ENCODE results near the gene SNAI3. TPM values are rescaled to one million over a fixed set of nuclear protein-coding genes. Genes with fewer than 3 reads are reported as not detected.

SNAI3 gene
- total and polyA plus RNA-seq, 9 of the 15 experiments (the other 6 are each of a cell fraction or from before 2014, with no cell fraction given): 0.04 to 4.1 (median 0.80) TPM; not detected in 1

DNA sequence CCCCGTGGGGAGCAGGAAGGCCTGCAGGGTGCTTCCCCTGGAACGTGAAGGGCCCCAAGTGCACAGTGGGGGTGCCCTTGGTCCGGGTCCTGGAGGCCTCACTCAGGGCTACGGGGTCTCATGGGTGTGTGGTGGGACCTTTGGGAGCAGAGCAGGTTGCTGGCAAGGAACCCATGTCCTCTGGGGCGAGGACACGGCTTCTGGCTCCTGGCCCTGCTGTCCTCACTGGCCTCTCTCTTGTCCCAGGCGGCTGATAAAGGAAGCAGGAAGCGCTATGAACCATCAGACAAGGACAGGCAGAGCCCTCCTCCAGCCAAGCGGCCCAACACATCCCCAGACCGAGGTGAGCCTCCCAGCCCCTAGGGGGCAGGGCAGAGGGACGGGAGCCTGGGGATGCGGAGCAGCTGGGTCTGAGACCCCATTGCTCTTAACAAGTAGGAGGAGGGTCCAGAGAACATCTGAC lies 57.8 kb downstream of the SNAI3 start (continued):
- TF ChIP-seq MLLT1 (IDR thresholded peaks at IDR 0.05): peak in 1 of 2 experiments; percentile 67; a peak in 2 of 4 replicates
- TF ChIP-seq TFE3 (CRISPR knock-in tag; IDR thresholded peaks at IDR 0.05): no peak
- TF ChIP-seq ZSCAN32 (CRISPR knock-in tag; IDR thresholded peaks at IDR 0.05): no peak
- no peak for TF ChIP-seq LARP7 (IDR thresholded peaks at IDR 0.05)
- TF ChIP-seq L3MBTL2 (IDR thresholded peaks at IDR 0.05): peak; percentile 15; the same call in 1 of the 2 replicates
- TF ChIP-seq ILK (tag; IDR thresholded peaks at IDR 0.05; ENCODE audit: borderline replicate concordance, low read depth): no peak
- TF ChIP-seq ZBTB49 (CRISPR knock-in tag; IDR thresholded peaks at IDR 0.05; ENCODE audit: borderline replicate concordance): no peak
- TF ChIP-seq ZNF512 (tag; IDR thresholded peaks at IDR 0.05): no peak
- no peak for TF ChIP-seq PRPF4 (IDR thresholded peaks at IDR 0.05; ENCODE audit: insufficient read depth, low read depth, low read length, poor library complexity, severe bottlenecking)
- TF ChIP-seq NEUROD1 (IDR thresholded peaks at IDR 0.05; ENCODE audit: borderline replicate concordance, low read depth, low read length, partially characterized antibody): no peak
- TF ChIP-seq ZNF764 (CRISPR knock-in tag; IDR thresholded peaks at IDR 0.05; ENCODE audit: low read depth): no peak
- TF ChIP-seq RBM15 (IDR thresholded peaks at IDR 0.05; ENCODE audit: insufficient read depth, low read length): no peak
- TF ChIP-seq, protein P1, sequence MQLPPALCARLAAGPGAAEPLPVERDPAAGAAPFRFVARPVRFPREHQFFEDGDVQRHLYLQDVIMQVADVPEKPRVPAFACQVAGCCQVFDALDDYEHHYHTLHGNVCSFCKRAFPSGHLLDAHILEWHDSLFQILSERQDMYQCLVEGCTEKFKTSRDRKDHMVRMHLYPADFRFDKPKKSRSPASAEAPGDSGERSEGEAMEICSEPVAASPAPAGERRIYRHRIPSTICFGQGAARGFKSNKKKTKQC (CRISPR knock-in tag; IDR thresholded peaks at IDR 0.05): 0 out of 2 replicates have a peak, but pooled peaks have one; percentile 45
- peak; percentile 57 for TF ChIP-seq SP2 (IDR thresholded peaks at IDR 0.05; ENCODE audit: extremely low read depth, low read depth, low read length, poor library complexity, severe bottlenecking)
- TF ChIP-seq HDAC1 (IDR thresholded peaks at IDR 0.05): peak in 1 of 2 experiments; percentile 55; a peak in 2 of 4 replicates
- TF ChIP-seq MTA3 (IDR thresholded peaks at IDR 0.05; ENCODE audit: borderline replicate concordance): peak; percentile 80; the same call in 1 of the 2 replicates
- TF ChIP-seq ZKSCAN1 (IDR thresholded peaks at IDR 0.05; ENCODE audit: low read depth, low read length): peak; percentile 43; the same call in 1 of the 2 replicates
- no peak for TF ChIP-seq ZNF175 (CRISPR knock-in tag; IDR thresholded peaks at IDR 0.05; ENCODE audit: low read depth)
- TF ChIP-seq SOX6 (IDR thresholded peaks at IDR 0.05): peak; percentile 44; the same call in 1 of the 2 replicates
- no peak for TF ChIP-seq HIVEP1 (CRISPR knock-in tag; IDR thresholded peaks at IDR 0.05)

Measured in K562 (cell line).